ENCODE data around the gene VSNL1. TPM values are rescaled to one million over a fixed set of nuclear protein-coding genes. Genes with fewer than 3 reads are reported as not detected.

The VSNL1 gene
- total RNA-seq, 2 donors from 2014 or later = 25.2 to 26.6 TPM

- intact Hi-C loops (cut with DNase I) = no loop called here
- ATAC-seq (no peak), DNase-seq (no peak)
Observed at GRCh38 chr2:17627434-17627833, 86.9 kb downstream of the VSNL1 start.

GRCh38 chr2:17628349-17629261 is 88.1 kb downstream of the VSNL1 start:
- DNase-seq = no peak
- peak in 1 of 2 donors; percentile 54 for ATAC-seq
- intact Hi-C loops (cut with DNase I) = no loop called here

- DNase-seq = no peak
- intact Hi-C loops (cut with DNase I) = no loop called here
- no peak for ATAC-seq
Observed at GRCh38 chr2:17630089-17630488, 89.6 kb downstream of the VSNL1 start.

- intact Hi-C loops (cut with DNase I) = no loop called here
- peak in 1 of 2 donors; percentile 52 for ATAC-seq
- peak; percentile 52 for DNase-seq
Observed at GRCh38 chr2:17634997-17635396, 94.5 kb downstream of the VSNL1 start.

- DNase-seq (no peak), ATAC-seq (no peak)
- intact Hi-C loops (cut with DNase I) = no loop called here
Observed at GRCh38 chr2:17636257-17636656, 95.8 kb downstream of the VSNL1 start.

- intact Hi-C loops (cut with DNase I) = no loop called here
- ATAC-seq (peak in 1 of 2 donors; percentile 28), DNase-seq (no peak)
Observed at GRCh38 chr2:17637131-17637906, 96.8 kb downstream of the VSNL1 start.

- no peak for ATAC-seq
- no peak for DNase-seq
- intact Hi-C loops (cut with DNase I) = no loop called here
Observed at GRCh38 chr2:17638196-17638743, 97.8 kb downstream of the VSNL1 start.

- no peak for ATAC-seq
- DNase-seq = no peak
- intact Hi-C loops (cut with DNase I) = no loop called here
Observed at GRCh38 chr2:17640406-17640805, 99.9 kb downstream of the VSNL1 start.

GRCh38 chr2:17643031-17643615 is 102.6 kb downstream of the VSNL1 start:
- intact Hi-C loops (cut with DNase I) = no loop called here
- peak in 1 of 2 donors; percentile 93 for ATAC-seq
- DNase-seq = peak; percentile 73

GRCh38 chr2:17644997-17645720 is 104.7 kb downstream of the VSNL1 start:
- ATAC-seq (no peak), DNase-seq (no peak)
- intact Hi-C loops (cut with DNase I) = loop anchor here in 1 of 2 donors (5.0 kb wide), 1 partner anchor 103 kb away; the partner anchor contains the start of gene VSNL1

GRCh38 chr2:17646081-17646554 is 105.6 kb downstream of the VSNL1 start:
- intact Hi-C loops (cut with DNase I) = loop anchor here in 1 of 2 donors (5.0 kb wide), 1 partner anchor 104 kb away; the partner anchor contains the start of gene VSNL1
- peak; percentile 54 to 65 for ATAC-seq
- DNase-seq = no peak

GRCh38 chr2:17646838-17647701 is 106.6 kb downstream of the VSNL1 start:
- intact Hi-C loops (cut with DNase I) = loop anchor here in 1 of 2 donors (5.0 kb wide), 1 partner anchor 105 kb away; the partner anchor contains the start of gene VSNL1
- no peak for DNase-seq
- no peak for ATAC-seq

- intact Hi-C loops (cut with DNase I) = loop anchor here in 1 of 2 donors (5.0 kb wide), 1 partner anchor 106 kb away; the partner anchor contains the start of gene VSNL1
Observed at GRCh38 chr2:17648581-17648980, 108.1 kb downstream of the VSNL1 start.

GRCh38 chr2:17649026-17649425 is 108.5 kb downstream of the VSNL1 start:
- intact Hi-C loops (cut with DNase I) = loop anchor here in 1 of 2 donors (5.0 kb wide), 1 partner anchor 107 kb away; the partner anchor contains the start of gene VSNL1
- ATAC-seq (no peak), DNase-seq (no peak)

More at GRCh38 chr2:17648581-17648980, 108.1 kb downstream of the VSNL1 start:
- DNase-seq (no peak), ATAC-seq (no peak)

- ATAC-seq (no peak), DNase-seq (no peak)
- intact Hi-C loops (cut with DNase I) = no loop called here
Observed at GRCh38 chr2:17652681-17653394, 112.3 kb downstream of the VSNL1 start.

- no peak for DNase-seq
- no peak for ATAC-seq
- intact Hi-C loops (cut with DNase I) = no loop called here
Observed at GRCh38 chr2:17657759-17658158, 117.3 kb downstream of the VSNL1 start.
